ENCODE results near the gene NAALADL1. TPM values are rescaled to one million over a fixed set of nuclear protein-coding genes. Genes with fewer than 3 reads are reported as not detected.

Gene NAALADL1
- total RNA-seq, 1 experiment from 2014 or later: not detected

- ChIA-PET CTCF (no interaction called here), POLR2A (no interaction called here), RAD21 (ENCODE audit: low non-redundant PET in 1 of 2, low total read pairs in 2 of 2, uncharacterized antibody in 2 of 2, unreplicated experiment in 2 of 2) (no interaction called here)
- no peak for TF ChIP-seq TCF7L2 (IDR thresholded peaks at IDR 0.05; ENCODE audit: borderline replicate concordance, extremely low read depth, insufficient read depth, insufficient read length)
- intact Hi-C loops (cut with micrococcal nuclease): no loop called here
- H2AFZ ChIP-seq (ENCODE audit: low read depth, low read length, poor library complexity, severe bottlenecking): no peak overlapping the region
- DNase-seq (ENCODE audit: low read depth, low spot score): no peak
- ATAC-seq: no peak
- H3K9me2 ChIP-seq (ENCODE audit: insufficient read depth): no peaks in the 10 kb centered on the region
- H3K79me2 ChIP-seq (ENCODE audit: insufficient read depth, low read length): no peaks in the 10 kb centered on the region
- H3K36me3 ChIP-seq (ENCODE audit: control insufficient read depth in 1 of 2, insufficient read depth in 2 of 2, low read length in 2 of 2): no peaks in the 10 kb centered on the region
- H3K9me3 ChIP-seq (ENCODE audit: control insufficient read depth in 1 of 2, insufficient read depth in 1 of 2, low read depth in 1 of 2, low read length in 2 of 2): no peaks in the 10 kb centered on the region
- H4K20me1 ChIP-seq (ENCODE audit: insufficient read depth): no peaks in the 10 kb centered on the region
- H3K4me1 ChIP-seq (ENCODE audit: control insufficient read depth in 1 of 2, insufficient read depth in 2 of 2, low read length in 2 of 2): peaks cover 5 to 10% of the 10 kb centered on the region in 2 experiments; a peak in 3 of 4 replicates
- no peak overlapping the region for H3K4me3 ChIP-seq (replicated peaks in 1 of 2; ENCODE audit: low read depth in 1 of 2, low read length in 2 of 2)
- no peak overlapping the region for H3K9ac ChIP-seq (ENCODE audit: low read length)
- BruUV-seq (replicated peaks): no TSS peak
- no peak overlapping the region for H3K27ac ChIP-seq (ENCODE audit: low read depth, low read length)
- H3K27me3 ChIP-seq (ENCODE audit: insufficient read depth, low read length): no peaks in the 10 kb centered on the region
- H3K4me2 ChIP-seq (ENCODE audit: low read length): no peak overlapping the region
Observed at GRCh38 chr11:65021003-65021402, 37.4 kb downstream of the NAALADL1 start.

GRCh38 chr11:65019824-65020223 is 38.5 kb downstream of the NAALADL1 start:
- intact Hi-C loops (cut with micrococcal nuclease): loop anchor here (10.0 kb wide), 1 partner anchor 235 kb away; no protein-coding TSS in a partner anchor
- Histone ChIP-seq H3K9ac (ENCODE audit: low read length) (no peak overlapping the region), H3K4me3 (replicated peaks in 1 of 2; ENCODE audit: low read depth in 1 of 2, low read length in 2 of 2) (no peak overlapping the region), H3K27me3 (ENCODE audit: insufficient read depth, low read length) (no peaks in the 10 kb centered on the region), H2AFZ (ENCODE audit: low read depth, low read length, poor library complexity, severe bottlenecking) (no peak overlapping the region), H3K36me3 (ENCODE audit: control insufficient read depth in 1 of 2, insufficient read depth in 2 of 2, low read length in 2 of 2) (no peaks in the 10 kb centered on the region), H3K79me2 (ENCODE audit: insufficient read depth, low read length) (0 out of 2 replicates have a peak, but pooled peaks cover 4% of the 10 kb centered on the region), H3K27ac (ENCODE audit: low read depth, low read length) (no peak overlapping the region), H3K4me1 (ENCODE audit: control insufficient read depth in 1 of 2, insufficient read depth in 2 of 2, low read length in 2 of 2) (peaks cover 10 to 15% of the 10 kb centered on the region in 2 experiments; a peak in 3 of 4 replicates), H4K20me1 (ENCODE audit: insufficient read depth) (no peaks in the 10 kb centered on the region), H3K9me2 (ENCODE audit: insufficient read depth) (no peaks in the 10 kb centered on the region), H3K9me3 (ENCODE audit: control insufficient read depth in 1 of 2, insufficient read depth in 1 of 2, low read depth in 1 of 2, low read length in 2 of 2) (no peaks in the 10 kb centered on the region), H3K4me2 (ENCODE audit: low read length) (no peak overlapping the region)
- ChIA-PET CTCF (no interaction called here), POLR2A (no interaction called here), RAD21 (ENCODE audit: low non-redundant PET in 1 of 2, low total read pairs in 2 of 2, uncharacterized antibody in 2 of 2, unreplicated experiment in 2 of 2) (no interaction called here)
- BruUV-seq (replicated peaks): no TSS peak
- ATAC-seq (no peak), DNase-seq (ENCODE audit: low read depth, low spot score) (no peak)
- no peak for TF ChIP-seq CBX3 (IDR thresholded peaks at IDR 0.05; ENCODE audit: low read depth)
- no peak for TF ChIP-seq EZH2 (IDR thresholded peaks at IDR 0.05)
- TF ChIP-seq EGR1 (IDR thresholded peaks at IDR 0.05; ENCODE audit: low read depth): no peak
- no peak for TF ChIP-seq SP1 (IDR thresholded peaks at IDR 0.05; ENCODE audit: low read depth)
- TF ChIP-seq ATF3 (IDR thresholded peaks at IDR 0.05): no peak
- no peak for TF ChIP-seq CTCF (IDR thresholded peaks at IDR 0.05 in 2 of 3, conservative IDR thresholded peaks at IDR 0.05 in 1 of 3; ENCODE audit: borderline replicate concordance in 1 of 3, insufficient read depth in 1 of 3, low read depth in 2 of 3, low read length in 2 of 3)
- no peak for TF ChIP-seq RAD21 (IDR thresholded peaks at IDR 0.05; ENCODE audit: low read depth)
- TF ChIP-seq ZBTB33 (IDR thresholded peaks at IDR 0.05; ENCODE audit: extremely low read depth, insufficient replicate concordance, low read length): no peak
- no peak for TF ChIP-seq JUND (IDR thresholded peaks at IDR 0.05)
- no peak for TF ChIP-seq REST (IDR thresholded peaks at IDR 0.05; ENCODE audit: low read depth)
- TF ChIP-seq SRF (IDR thresholded peaks at IDR 0.05; ENCODE audit: low read depth): no peak
- no peak for TF ChIP-seq POLR2AphosphoS5 (IDR thresholded peaks at IDR 0.05; ENCODE audit: low read depth, low read length)
- no peak for TF ChIP-seq ZFX (IDR thresholded peaks at IDR 0.05)
